Suprapubic skin (tissue), 3 donors: ENCODE data around the gene P2RX4.
"Not testable (repeated sequence)": the region's sequence is repeated elsewhere in the genome, so short reads cannot be mapped to it uniquely, and the experiment has no call there.

Experiments
- POLR2A ChIP-seq, 2 donors: fragments of 450-650 bp; IDR thresholded peaks; one replicate each; pipeline ENCODE4 v1.6.1; 2017; ENCODE audit warnings: antibody characterized with exemption in 2 of 2, mild to moderate bottlenecking in 2 of 2, moderate library complexity in 2 of 2
- TF ChIP-seq, protein P1 (sequence below), 2 donors: fragments of 200-600 bp in 1 of 2; fragments of 450-650 bp in 1 of 2; sonication (generic) in 1 of 2; IDR thresholded peaks; one replicate each; pipeline ENCODE4 v1.5.1; 2016 to 2019; ENCODE audit warnings: antibody characterized with exemption in 2 of 2, mild to moderate bottlenecking in 1 of 2, moderate library complexity in 1 of 2

DNA sequence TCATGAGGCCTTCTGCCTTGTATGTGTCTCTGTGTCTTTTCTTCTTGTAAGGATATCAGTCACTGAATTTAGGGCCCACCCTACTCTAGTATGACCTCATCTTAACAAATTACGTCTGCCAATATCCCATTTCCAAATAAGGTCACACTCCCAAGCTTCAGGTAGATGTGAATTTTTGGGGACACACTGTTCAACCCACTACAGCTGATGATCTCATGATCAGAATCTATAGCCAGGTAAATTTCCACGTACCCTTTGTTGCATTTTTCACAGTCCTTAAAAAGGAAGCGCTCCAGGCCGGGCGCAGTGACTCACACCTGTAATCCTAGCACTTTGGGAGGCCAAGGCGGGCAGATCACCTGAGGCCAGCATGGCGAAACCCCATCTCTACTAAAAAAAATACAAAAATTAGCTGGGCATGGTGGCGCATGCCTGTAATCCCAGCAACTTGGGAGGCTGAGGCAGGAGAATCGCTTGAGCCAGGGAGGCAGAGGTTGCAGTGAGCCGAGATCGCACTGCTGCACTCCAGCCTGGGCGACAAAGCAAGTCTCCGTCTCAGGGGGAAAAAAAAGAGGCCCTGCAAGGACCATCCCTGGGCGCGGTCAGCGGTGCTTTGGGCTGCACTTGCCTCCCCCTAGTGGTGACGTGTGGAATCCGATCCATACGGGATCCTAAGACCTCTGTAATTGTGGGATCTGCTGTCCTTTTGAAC lies 20.1 kb downstream of the P2RX4 start:
- TF ChIP-seq POLR2A (IDR thresholded peaks at IDR 0.05): not testable (repeated sequence)
- TF ChIP-seq, protein P1, sequence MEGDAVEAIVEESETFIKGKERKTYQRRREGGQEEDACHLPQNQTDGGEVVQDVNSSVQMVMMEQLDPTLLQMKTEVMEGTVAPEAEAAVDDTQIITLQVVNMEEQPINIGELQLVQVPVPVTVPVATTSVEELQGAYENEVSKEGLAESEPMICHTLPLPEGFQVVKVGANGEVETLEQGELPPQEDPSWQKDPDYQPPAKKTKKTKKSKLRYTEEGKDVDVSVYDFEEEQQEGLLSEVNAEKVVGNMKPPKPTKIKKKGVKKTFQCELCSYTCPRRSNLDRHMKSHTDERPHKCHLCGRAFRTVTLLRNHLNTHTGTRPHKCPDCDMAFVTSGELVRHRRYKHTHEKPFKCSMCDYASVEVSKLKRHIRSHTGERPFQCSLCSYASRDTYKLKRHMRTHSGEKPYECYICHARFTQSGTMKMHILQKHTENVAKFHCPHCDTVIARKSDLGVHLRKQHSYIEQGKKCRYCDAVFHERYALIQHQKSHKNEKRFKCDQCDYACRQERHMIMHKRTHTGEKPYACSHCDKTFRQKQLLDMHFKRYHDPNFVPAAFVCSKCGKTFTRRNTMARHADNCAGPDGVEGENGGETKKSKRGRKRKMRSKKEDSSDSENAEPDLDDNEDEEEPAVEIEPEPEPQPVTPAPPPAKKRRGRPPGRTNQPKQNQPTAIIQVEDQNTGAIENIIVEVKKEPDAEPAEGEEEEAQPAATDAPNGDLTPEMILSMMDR (IDR thresholded peaks at IDR 0.05): peak; percentile 50 to 75
